Thyroid gland (tissue), 4 donors: Measurements from ENCODE around the gene AGFG2. TPM values are rescaled to one million over a fixed set of nuclear protein-coding genes. Genes with fewer than 3 reads are reported as not detected.

Experiments
- DNase-seq, 2 donors: peaks; one replicate each; pipeline ENCODE4 v3.0.0-alpha.2; 2019
- H3K27ac ChIP-seq, 3 donors: fragments of 200-600 bp; sonication (generic); 1 replicate in 2 of 3; 2 replicates in 1 of 3; pipeline ENCODE4 v1.5.1; 2016 to 2019; ENCODE audit warnings: mild to moderate bottlenecking in 1 of 3, moderate library complexity in 1 of 3
- H3K27me3 ChIP-seq: fragments of 200-600 bp; sonication (generic); one replicate; pipeline ENCODE4 v1.5.1; 2019
- H3K36me3 ChIP-seq, 2 donors: fragments of 200-600 bp; sonication (generic); one replicate each; pipeline ENCODE4 v1.5.1; 2016 to 2019
- H3K4me1 ChIP-seq, 2 donors: fragments of 200-600 bp; sonication (generic); one replicate each; pipeline ENCODE4 v1.5.1; 2017 to 2019
- H3K4me3 ChIP-seq, 3 donors: fragments of 200-600 bp; sonication (generic); replicated peaks in 1 of 3; 1 replicate in 2 of 3; 2 replicates in 1 of 3; pipeline ENCODE4 v1.5.1; 2016; ENCODE audit warnings: mild to moderate bottlenecking in 1 of 3
- H3K9me3 ChIP-seq: fragments of 200-600 bp; sonication (generic); one replicate; pipeline ENCODE4 v1.5.1; 2017
- POLR2A ChIP-seq, 2 donors: fragments of 450-650 bp; IDR thresholded peaks; one replicate each; pipeline ENCODE4 v1.6.1; 2017; ENCODE audit warnings: antibody characterized with exemption in 2 of 2, mild to moderate bottlenecking in 2 of 2, moderate library complexity in 1 of 2
- WGBS, 2 donors: methylation state at CpG; one replicate each; pipeline ENCODE4 v1.1.5; 2017; 5-methylcytosine and 5-hydroxymethylcytosine counted together
- intact Hi-C: fragments of 100-400 bp; cut with DNase I; formaldehyde crosslinking; loops from one replicate; pipeline ENCODE4 v1.15.1; 2023
- total RNA-seq, 4 donors: library from RNA; depleted of rRNA; stranded (reverse); fragments of >200 nt; gene quantifications; one replicate each; pipeline ENCODE4 v1.2.3, GENCODE V29; 2016
- TF ChIP-seq, protein P1 (sequence below), 6 experiments: fragments of 200-600 bp in 3 of 6; fragments of 450-650 bp in 3 of 6; sonication (generic) in 3 of 6; IDR thresholded peaks; one replicate each; pipeline ENCODE4 v1.5.1; 2016 to 2019; ENCODE audit warnings: antibody characterized with exemption in 6 of 6, mild to moderate bottlenecking in 2 of 6, inconsistent platforms in 1 of 6, moderate library complexity in 1 of 6

The AGFG2 gene
- total RNA-seq, 4 donors from 2014 or later = 26.1 to 34.6 (median 28.0) TPM

DNA sequence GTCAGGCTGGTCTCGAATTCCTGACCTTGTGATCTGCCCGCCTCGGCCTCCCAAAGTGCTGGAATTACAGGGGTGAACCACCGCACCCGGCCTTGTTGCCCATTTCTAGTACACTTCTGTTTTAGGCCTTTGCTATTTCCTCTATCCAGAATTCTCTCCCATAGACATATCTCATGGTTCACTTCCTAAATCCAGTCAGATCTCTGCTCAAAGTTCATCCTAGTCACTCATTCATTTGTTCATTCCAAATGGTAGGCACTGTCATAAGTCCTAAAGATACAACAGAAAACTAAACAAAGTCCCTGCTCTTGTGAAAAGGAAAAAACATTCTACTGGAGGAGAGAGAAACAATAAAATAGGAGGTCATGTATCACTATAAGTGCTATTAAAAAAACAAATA lies 71.0 kb downstream of the AGFG2 start:
- Histone ChIP-seq H3K27me3 (no peaks in the 10 kb centered on the region), H3K9me3 (no peaks in the 10 kb centered on the region), H3K4me1 (peaks cover 13 to 16% of the 10 kb centered on the region in 2 donors), H3K4me3 (no peak overlapping the region), H3K36me3 (no peaks in the 10 kb centered on the region), H3K27ac (no peak overlapping the region)
- 96 to 98% methylated on average over 5 of the region's 5 CpGs for WGBS, 2 donors
- TF ChIP-seq POLR2A (IDR thresholded peaks at IDR 0.05) = no peak
- TF ChIP-seq, protein P1, sequence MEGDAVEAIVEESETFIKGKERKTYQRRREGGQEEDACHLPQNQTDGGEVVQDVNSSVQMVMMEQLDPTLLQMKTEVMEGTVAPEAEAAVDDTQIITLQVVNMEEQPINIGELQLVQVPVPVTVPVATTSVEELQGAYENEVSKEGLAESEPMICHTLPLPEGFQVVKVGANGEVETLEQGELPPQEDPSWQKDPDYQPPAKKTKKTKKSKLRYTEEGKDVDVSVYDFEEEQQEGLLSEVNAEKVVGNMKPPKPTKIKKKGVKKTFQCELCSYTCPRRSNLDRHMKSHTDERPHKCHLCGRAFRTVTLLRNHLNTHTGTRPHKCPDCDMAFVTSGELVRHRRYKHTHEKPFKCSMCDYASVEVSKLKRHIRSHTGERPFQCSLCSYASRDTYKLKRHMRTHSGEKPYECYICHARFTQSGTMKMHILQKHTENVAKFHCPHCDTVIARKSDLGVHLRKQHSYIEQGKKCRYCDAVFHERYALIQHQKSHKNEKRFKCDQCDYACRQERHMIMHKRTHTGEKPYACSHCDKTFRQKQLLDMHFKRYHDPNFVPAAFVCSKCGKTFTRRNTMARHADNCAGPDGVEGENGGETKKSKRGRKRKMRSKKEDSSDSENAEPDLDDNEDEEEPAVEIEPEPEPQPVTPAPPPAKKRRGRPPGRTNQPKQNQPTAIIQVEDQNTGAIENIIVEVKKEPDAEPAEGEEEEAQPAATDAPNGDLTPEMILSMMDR (IDR thresholded peaks at IDR 0.05) = no peak
- intact Hi-C loops = no loop called here
- no peak for DNase-seq

DNA sequence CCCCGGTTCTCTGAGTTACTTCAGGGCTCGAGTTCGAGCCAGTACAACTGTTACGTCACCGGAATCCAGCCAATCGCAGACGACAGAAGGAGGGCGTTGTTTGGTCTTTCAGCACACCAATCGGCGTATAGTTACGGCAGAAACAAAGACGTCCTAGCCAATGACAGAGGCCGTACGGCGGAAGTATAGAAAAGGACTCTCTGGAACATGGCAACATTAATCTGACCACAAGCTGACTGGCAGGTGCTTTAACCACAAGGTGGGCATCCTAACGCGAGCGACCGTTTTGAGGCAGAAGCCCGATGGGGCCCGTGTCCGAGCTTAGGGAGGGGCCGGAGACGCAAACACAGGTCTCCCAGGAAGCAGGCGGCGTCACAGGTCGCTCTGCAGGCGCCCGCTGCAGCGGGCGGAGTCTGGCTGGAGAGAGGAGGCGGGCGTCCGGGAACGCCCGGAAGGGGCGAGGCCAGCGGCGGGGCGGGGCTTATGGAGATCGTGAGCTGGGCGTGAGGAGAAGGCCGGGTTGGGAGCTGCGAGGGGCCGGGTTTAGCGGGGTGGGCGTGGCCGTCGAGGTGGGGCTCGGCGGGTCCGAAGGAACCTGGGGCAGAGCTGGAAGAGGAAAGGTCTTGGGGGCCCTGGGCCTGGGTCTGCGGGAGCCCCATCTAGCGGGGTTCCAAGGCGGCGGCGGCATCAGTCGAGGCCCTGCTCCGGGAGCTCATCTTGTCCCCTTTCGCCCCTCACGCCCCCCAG lies 73.2 kb downstream of the AGFG2 start, which contains the start of gene MOSPD3:
MOSPD3 (plus strand) TSS at position 558 of the 747 bp plus-strand sequence. CDS start 252 bp downstream, outside the sequence.
- WGBS, 2 donors = 0% methylated on average over 15 to 52 of the region's 61 CpGs
- intact Hi-C loops = no loop called here
- peak within 1 kb of the TSS; percentile 80 to 97 (median 88) for H3K27ac ChIP-seq
- no peaks in the 10 kb centered on the region for H3K9me3 ChIP-seq
- peak within 1 kb of the TSS; percentile 45 to 89 (median 77) for H3K4me3 ChIP-seq
- H3K27me3 ChIP-seq = no peaks in the 10 kb centered on the region
- TF ChIP-seq POLR2A (IDR thresholded peaks at IDR 0.05) = peak in 1 of 2 donors; percentile 81
- TF ChIP-seq, protein P1 (IDR thresholded peaks at IDR 0.05) = peak in 3 of 6 experiments; percentile 21 to 32 (median 24)
- DNase-seq = peak; percentile 98
- H3K36me3 ChIP-seq = no peaks in the 10 kb centered on the region
- H3K4me1 ChIP-seq = peaks cover 8 to 12% of the 10 kb centered on the region in 2 donors

- Histone ChIP-seq H3K9me3 (no peaks in the 10 kb centered on the region), H3K27me3 (no peaks in the 10 kb centered on the region), H3K27ac (peak overlapping the region in 2 of 3 donors; percentile 80 to 97), H3K4me3 (peak overlapping the region; percentile 45 to 89 (median 77)), H3K36me3 (no peaks in the 10 kb centered on the region), H3K4me1 (peaks cover 8 to 12% of the 10 kb centered on the region in 2 donors)
- DNase-seq = peak in 1 of 2 donors; percentile 6
- TF ChIP-seq, protein P1 (IDR thresholded peaks at IDR 0.05) = no peak
- no peak for TF ChIP-seq POLR2A (IDR thresholded peaks at IDR 0.05)
- intact Hi-C loops = no loop called here
- 5 to 6% methylated on average over 12 of the region's 29 CpGs for WGBS, 2 donors
Observed at GRCh38 chr7:100612730-100613390, 73.9 kb downstream of the AGFG2 start.

- TF ChIP-seq, protein P1 (IDR thresholded peaks at IDR 0.05) = no peak
- TF ChIP-seq POLR2A (IDR thresholded peaks at IDR 0.05) = no peak
- H3K27ac ChIP-seq = no peak overlapping the region
- peaks cover 8 to 12% of the 10 kb centered on the region in 2 donors for H3K4me1 ChIP-seq
- WGBS, 2 donors = 91 to 94% methylated on average over 13 of the region's 13 CpGs
- no peaks in the 10 kb centered on the region for H3K9me3 ChIP-seq
- DNase-seq = no peak
- H3K36me3 ChIP-seq = no peaks in the 10 kb centered on the region
- H3K27me3 ChIP-seq = no peaks in the 10 kb centered on the region
- intact Hi-C loops = no loop called here
- H3K4me3 ChIP-seq = no peak overlapping the region
Observed at GRCh38 chr7:100613412-100614175, 74.6 kb downstream of the AGFG2 start.
